Activated naive CD8-positive, alpha-beta T cell treated with anti-CD3 and anti-CD28 coated beads for 36 hours (primary cell): ENCODE data around the gene SPDYE17. TPM values are rescaled to one million over a fixed set of nuclear protein-coding genes. Genes with fewer than 3 reads are reported as not detected.
"Not testable (repeated sequence)": the region's sequence is repeated elsewhere in the genome, so short reads cannot be mapped to it uniquely, and the experiment has no call there.

Experiments used
- DNase-seq: peaks from one replicate; pipeline ENCODE4 v3.0.0; 2021
- H3K27ac Mint-ChIP-seq: one replicate; pipeline ENCODE4 v1.8.0; 2022; ENCODE audit warnings: mild to moderate bottlenecking, moderate library complexity, mixed read lengths
- H3K27me3 Mint-ChIP-seq: one replicate; pipeline ENCODE4 v1.8.0; 2022; ENCODE audit warnings: mild to moderate bottlenecking, mixed read lengths
- H3K36me3 Mint-ChIP-seq: one replicate; pipeline ENCODE4 v1.8.0; 2021; ENCODE audit warnings: mild to moderate bottlenecking, mixed read lengths
- H3K4me1 Mint-ChIP-seq: one replicate; pipeline ENCODE4 v1.8.0; 2021; ENCODE audit warnings: mixed read lengths
- H3K4me3 Mint-ChIP-seq: one replicate; pipeline ENCODE4 v1.8.0; 2022; ENCODE audit warnings: mild to moderate bottlenecking, moderate library complexity, mixed read lengths
- H3K9me3 Mint-ChIP-seq: one replicate; pipeline ENCODE4 v1.8.0; 2022; ENCODE audit warnings: mixed read lengths
- total RNA-seq, 2 experiments: library from RNA; stranded (reverse); gene quantifications; one replicate each; pipeline ENCODE4 v1.2.3, GENCODE V29; 2021

SPDYE17 gene
- not detected for total RNA-seq

GRCh38 chr7:77032261-77032660 is at the start of gene SPDYE17:
TSS of gene SPDYE17 (minus strand) at chr7:77032361. CDS start at chr7:77030570, 1,791 bp downstream.
- not testable (repeated sequence) for H3K4me3 Mint-ChIP-seq, H3K36me3 Mint-ChIP-seq, H3K27ac Mint-ChIP-seq, H3K27me3 Mint-ChIP-seq, DNase-seq, H3K9me3 Mint-ChIP-seq, H3K4me1 Mint-ChIP-seq

- H3K27me3 Mint-ChIP-seq, DNase-seq, H3K36me3 Mint-ChIP-seq, H3K27ac Mint-ChIP-seq, H3K4me3 Mint-ChIP-seq, H3K4me1 Mint-ChIP-seq, H3K9me3 Mint-ChIP-seq: not testable (repeated sequence)
Observed at GRCh38 chr7:77080236-77080635, 48.1 kb upstream of the SPDYE17 start.

GRCh38 chr7:77079624-77080023 is 47.5 kb upstream of the SPDYE17 start:
- not testable (repeated sequence) for H3K4me1 Mint-ChIP-seq, H3K9me3 Mint-ChIP-seq, H3K4me3 Mint-ChIP-seq, H3K27ac Mint-ChIP-seq, H3K27me3 Mint-ChIP-seq, DNase-seq, H3K36me3 Mint-ChIP-seq

- DNase-seq, H3K9me3 Mint-ChIP-seq, H3K27me3 Mint-ChIP-seq, H3K4me1 Mint-ChIP-seq, H3K4me3 Mint-ChIP-seq, H3K27ac Mint-ChIP-seq: not testable (repeated sequence)
- peaks cover 14% of the 10 kb centered on the region for H3K36me3 Mint-ChIP-seq
Observed at GRCh38 chr7:77079112-77079511, 47.0 kb upstream of the SPDYE17 start.

- not testable (repeated sequence) for H3K27me3 Mint-ChIP-seq, H3K4me3 Mint-ChIP-seq, H3K9me3 Mint-ChIP-seq, H3K4me1 Mint-ChIP-seq, DNase-seq, H3K27ac Mint-ChIP-seq
- peaks cover 16% of the 10 kb centered on the region for H3K36me3 Mint-ChIP-seq
Observed at GRCh38 chr7:77077060-77077459, 44.9 kb upstream of the SPDYE17 start.

GRCh38 chr7:77074786-77075396 is 42.7 kb upstream of the SPDYE17 start:
- not testable (repeated sequence) for H3K27ac Mint-ChIP-seq, H3K4me3 Mint-ChIP-seq, DNase-seq, H3K4me1 Mint-ChIP-seq, H3K9me3 Mint-ChIP-seq, H3K27me3 Mint-ChIP-seq
- H3K36me3 Mint-ChIP-seq: peaks cover 28% of the 10 kb centered on the region

GRCh38 chr7:77071108-77071507 is 38.9 kb upstream of the SPDYE17 start:
- H3K36me3 Mint-ChIP-seq: peaks cover 31% of the 10 kb centered on the region
- H3K4me3 Mint-ChIP-seq, H3K27ac Mint-ChIP-seq, DNase-seq, H3K27me3 Mint-ChIP-seq: not testable (repeated sequence)
- H3K4me1 Mint-ChIP-seq: peaks cover 13% of the 10 kb centered on the region
- peaks cover 10% of the 10 kb centered on the region for H3K9me3 Mint-ChIP-seq

- not testable (repeated sequence) for H3K4me3 Mint-ChIP-seq, H3K27me3 Mint-ChIP-seq, H3K27ac Mint-ChIP-seq, H3K9me3 Mint-ChIP-seq, DNase-seq
- Mint-ChIP-seq H3K36me3 (peaks cover 16% of the 10 kb centered on the region), H3K4me1 (peaks cover 13% of the 10 kb centered on the region)
Observed at GRCh38 chr7:77065869-77066268, 33.7 kb upstream of the SPDYE17 start.

- not testable (repeated sequence) for H3K4me3 Mint-ChIP-seq, H3K27ac Mint-ChIP-seq, DNase-seq, H3K36me3 Mint-ChIP-seq, H3K9me3 Mint-ChIP-seq, H3K27me3 Mint-ChIP-seq
- H3K4me1 Mint-ChIP-seq: peaks cover 10% of the 10 kb centered on the region
Observed at GRCh38 chr7:77063732-77064131, 31.6 kb upstream of the SPDYE17 start.

GRCh38 chr7:77062557-77062956 is 30.4 kb upstream of the SPDYE17 start, which contains the start of gene SPDYE18:
TSS of gene SPDYE18 (minus strand) at chr7:77062558. CDS start at chr7:77060512, 2,046 bp downstream.
- H3K36me3 Mint-ChIP-seq, H3K9me3 Mint-ChIP-seq, H3K4me3 Mint-ChIP-seq, DNase-seq, H3K4me1 Mint-ChIP-seq, H3K27me3 Mint-ChIP-seq, H3K27ac Mint-ChIP-seq: not testable (repeated sequence)

GRCh38 chr7:77026349-77026748 is 5.8 kb downstream of the SPDYE17 start:
- not testable (repeated sequence) for DNase-seq, H3K27me3 Mint-ChIP-seq, H3K4me3 Mint-ChIP-seq, H3K36me3 Mint-ChIP-seq, H3K4me1 Mint-ChIP-seq, H3K27ac Mint-ChIP-seq, H3K9me3 Mint-ChIP-seq

- not testable (repeated sequence) for H3K4me1 Mint-ChIP-seq, H3K27ac Mint-ChIP-seq
Observed at GRCh38 chr7:77010074-77010680, 22.0 kb downstream of the SPDYE17 start.

GRCh38 chr7:77008000-77008399 is 24.2 kb downstream of the SPDYE17 start:
- not testable (repeated sequence) for H3K9me3 Mint-ChIP-seq, H3K36me3 Mint-ChIP-seq, DNase-seq, H3K27me3 Mint-ChIP-seq, H3K27ac Mint-ChIP-seq, H3K4me3 Mint-ChIP-seq, H3K4me1 Mint-ChIP-seq

More at GRCh38 chr7:77010074-77010680, 22.0 kb downstream of the SPDYE17 start:
- H3K4me3 Mint-ChIP-seq, H3K36me3 Mint-ChIP-seq, H3K27me3 Mint-ChIP-seq, H3K9me3 Mint-ChIP-seq, DNase-seq: not testable (repeated sequence)

- not testable (repeated sequence) for H3K4me3 Mint-ChIP-seq, H3K4me1 Mint-ChIP-seq, DNase-seq, H3K9me3 Mint-ChIP-seq, H3K36me3 Mint-ChIP-seq, H3K27me3 Mint-ChIP-seq, H3K27ac Mint-ChIP-seq
Observed at GRCh38 chr7:77006127-77007110, 25.7 kb downstream of the SPDYE17 start.

- DNase-seq, H3K27me3 Mint-ChIP-seq, H3K4me1 Mint-ChIP-seq, H3K4me3 Mint-ChIP-seq, H3K9me3 Mint-ChIP-seq, H3K36me3 Mint-ChIP-seq, H3K27ac Mint-ChIP-seq: not testable (repeated sequence)
Observed at GRCh38 chr7:77005461-77006057, 26.6 kb downstream of the SPDYE17 start.
